ENCODE data around the gene DDA1.

DDA1 gene

DNA sequence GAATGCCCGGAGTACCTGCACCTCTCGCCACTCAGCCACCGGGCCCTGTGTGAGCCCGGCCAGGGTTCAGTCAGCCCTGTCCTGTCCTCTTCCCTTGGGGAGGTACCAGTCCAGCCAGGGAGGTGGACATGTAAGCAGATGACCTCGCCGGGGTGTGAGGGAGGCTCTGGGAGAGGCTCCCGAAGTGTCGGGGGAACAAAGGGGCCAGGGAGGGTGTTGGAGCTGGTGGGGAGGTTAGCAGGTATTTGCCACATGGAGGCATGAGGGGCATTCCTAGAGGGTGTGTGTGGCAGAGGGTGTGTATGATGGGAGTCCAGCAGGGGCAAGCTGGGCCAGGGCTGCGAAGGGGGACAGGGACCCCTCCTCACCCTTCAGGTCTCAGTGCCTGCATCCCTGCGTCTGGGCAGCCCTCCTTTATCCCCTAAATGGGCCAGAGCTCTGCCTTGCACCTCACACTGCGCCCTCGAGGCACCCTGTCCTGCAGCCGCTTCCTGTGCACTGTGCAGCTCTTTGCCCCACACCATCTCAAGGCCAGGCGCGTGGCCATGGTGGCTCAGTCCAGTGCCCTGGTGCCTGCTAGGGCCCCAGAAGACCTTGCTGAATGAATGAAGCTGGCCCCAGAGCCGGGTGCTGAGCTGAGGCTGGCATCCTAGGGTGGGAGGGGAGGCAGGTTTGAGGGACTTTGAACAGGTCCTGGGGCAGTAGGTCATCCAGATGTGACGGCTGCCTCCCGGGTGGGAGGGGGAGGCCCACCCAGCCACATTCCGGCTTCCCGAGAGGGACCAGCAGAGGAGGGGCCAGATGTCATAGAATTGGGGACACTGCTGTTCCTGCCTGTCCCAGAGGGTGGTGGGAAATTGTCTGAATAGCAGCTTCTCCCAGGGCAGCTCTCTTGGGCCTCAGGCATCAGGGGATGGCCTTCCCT, 3.1 kb downstream of the DDA1 start:
- DNase-seq: no peak

DNA sequence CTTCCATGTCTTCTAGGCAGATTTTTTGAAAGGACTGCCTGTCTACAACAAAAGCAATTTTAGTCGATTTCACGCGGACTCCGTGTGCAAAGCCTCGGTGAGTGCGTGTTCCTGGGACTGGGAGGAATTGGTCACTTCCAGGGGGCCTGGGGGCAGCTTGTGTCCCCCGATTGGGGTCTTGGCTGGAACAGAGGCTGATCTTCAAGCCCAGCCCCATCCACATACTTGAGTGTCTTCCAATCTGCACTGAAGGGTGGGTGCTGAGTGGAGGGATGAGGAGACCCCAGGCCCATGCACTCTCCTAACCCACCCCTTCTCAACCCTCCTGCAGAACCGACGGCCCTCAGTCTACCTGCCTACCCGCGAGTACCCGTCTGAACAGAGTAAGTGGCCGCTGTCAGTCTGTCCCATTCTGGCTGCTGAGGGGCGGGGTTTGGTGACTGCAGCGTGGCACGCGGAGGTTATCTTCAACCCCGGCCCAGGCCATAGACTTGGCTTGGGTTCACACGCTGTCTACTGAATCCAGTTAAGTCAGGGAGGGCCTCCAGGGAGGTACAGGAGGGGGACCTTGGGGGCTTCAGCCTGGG, 4.7 kb downstream of the DDA1 start:
- DNase-seq: no peak

DNA sequence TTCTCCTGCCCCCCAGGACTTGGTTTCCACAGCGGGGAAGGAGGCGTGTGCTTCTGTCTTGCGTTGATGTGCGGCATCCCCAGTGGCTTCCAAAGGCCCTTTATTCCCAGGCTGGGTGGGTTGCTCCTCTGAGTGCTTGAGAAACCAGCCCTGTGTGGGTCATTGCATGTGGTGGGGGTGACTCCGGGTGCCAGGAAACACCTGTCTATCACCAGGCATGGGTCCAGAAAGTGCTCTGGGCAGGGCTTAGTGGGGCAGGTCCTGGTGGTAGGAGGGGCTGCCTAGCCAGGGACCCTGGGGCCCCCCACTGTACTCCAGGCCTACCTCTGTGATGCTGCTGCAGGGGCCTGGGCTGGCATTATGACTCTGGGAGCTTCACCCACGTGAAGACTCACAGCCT, 9.6 kb downstream of the DDA1 start:
- DNase-seq: no peak

DNA sequence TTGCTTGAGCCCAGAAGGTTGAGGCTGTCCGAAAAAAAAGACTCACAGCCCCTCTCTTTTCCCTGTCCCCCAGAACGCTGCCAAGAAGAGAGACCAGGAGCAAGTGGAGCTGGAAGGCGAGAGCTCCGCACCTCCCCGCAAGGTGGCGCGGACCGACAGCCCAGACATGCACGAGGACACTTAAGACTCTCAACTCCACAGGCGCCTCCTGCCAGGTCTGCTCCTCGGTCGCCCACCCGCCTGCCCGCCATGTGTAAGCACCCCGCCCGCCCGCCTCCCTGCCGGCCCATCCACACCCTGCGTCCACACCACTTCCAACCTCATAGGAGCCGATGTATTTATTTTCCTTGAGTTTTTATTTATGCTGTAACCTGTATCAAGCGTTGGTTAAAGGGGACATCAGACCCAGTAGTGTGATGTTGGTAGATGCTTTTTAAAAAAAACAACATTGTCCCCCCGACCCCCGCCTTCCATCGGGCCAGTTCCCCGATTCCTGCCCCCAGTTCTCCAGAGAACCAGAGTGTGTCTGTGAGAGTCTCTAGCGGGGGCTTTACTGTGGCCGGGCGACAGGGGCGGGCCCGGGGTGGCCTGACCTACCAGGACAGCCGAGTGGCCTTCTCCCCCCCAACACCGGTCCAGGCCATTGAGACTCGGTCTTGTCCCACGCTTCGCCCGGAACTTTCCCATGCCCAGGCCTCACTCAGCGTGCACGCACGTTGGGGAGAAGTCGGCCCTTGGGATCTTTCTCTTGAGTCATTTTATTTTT, 10.3 kb downstream of the DDA1 start:
- DNase-seq: no peak

DNA sequence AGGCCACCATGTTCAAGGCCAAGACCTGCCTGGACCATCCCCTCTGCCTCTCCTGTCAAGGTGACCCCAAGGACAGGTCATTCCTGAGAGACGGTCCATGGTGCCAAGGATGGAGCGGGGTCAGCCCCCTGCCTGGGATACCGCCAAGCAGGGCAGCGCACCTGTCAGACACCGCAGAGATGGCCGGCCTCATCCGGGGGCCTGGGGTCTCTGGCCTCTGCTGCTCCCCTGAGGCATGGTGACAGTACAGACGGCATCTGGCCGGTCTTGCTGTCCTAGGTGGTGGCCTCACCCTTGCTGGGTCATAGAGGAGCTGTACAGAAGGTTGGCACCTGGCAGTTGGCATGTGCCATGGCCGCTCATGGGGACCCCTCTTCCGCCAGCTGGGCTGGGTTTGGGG, 11.1 kb downstream of the DDA1 start:
- no peak for DNase-seq

DNA sequence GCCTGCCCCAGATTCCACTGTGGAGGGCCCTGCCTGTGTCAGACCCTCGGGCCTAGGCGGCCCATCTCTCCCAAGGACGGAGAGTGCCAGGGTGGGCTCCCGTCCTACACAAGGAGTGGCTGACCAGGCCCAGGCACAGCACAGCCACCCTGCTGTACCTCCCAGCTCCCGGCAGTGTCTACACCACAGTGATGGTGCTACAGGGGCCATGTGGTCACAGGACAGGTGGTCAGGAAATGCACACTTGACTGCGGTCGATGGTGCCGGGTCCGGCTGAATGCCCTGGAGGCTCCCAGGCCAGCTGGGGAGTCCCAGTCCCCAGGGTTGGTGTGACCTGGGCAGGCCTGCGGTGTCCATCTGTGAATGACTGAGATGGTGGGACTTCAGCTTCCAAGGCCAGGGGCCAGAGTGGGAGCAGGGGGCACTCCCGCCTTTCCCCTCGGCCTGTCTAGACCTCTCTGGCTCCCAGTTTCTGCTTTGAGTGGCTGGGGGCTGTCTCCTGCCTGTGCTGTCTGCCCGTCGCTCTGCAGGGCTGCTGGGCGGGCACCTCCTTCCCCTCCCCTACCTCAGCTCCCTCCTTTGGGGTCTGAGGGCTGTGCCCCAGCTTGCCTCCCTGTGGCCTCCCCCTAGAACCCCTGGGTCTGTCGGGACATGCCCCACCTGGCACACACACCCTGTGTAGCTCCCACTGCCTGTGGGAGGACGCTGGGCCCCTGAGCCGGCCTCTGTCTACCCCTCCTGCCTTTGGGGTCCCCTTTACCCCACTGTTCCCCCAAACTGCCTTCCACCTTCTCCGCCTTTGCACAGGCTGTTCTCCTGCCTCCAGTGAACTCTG, 12.5 kb downstream of the DDA1 start:
- no peak for DNase-seq

DNA sequence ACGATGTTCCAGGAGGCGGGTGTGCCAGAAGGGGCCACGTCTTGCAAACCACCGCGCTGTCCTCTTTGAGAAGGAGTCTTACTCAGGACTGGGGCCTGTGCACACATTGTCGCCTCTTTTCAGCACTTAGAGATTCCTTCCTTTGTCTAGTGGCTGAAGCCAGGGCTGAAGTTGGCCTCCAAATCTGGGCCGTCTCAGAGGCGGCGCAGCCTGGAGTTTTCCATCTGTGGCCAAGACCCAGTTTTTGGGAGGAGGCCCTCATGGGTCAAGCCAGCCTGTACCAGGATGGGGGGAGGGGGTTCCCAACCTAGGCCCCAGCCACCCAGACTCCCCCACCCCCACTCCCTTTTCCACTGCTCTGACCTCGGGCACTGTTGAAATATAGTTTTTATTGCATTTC, 13.5 kb downstream of the DDA1 start:
- no peak for DNase-seq

DNA sequence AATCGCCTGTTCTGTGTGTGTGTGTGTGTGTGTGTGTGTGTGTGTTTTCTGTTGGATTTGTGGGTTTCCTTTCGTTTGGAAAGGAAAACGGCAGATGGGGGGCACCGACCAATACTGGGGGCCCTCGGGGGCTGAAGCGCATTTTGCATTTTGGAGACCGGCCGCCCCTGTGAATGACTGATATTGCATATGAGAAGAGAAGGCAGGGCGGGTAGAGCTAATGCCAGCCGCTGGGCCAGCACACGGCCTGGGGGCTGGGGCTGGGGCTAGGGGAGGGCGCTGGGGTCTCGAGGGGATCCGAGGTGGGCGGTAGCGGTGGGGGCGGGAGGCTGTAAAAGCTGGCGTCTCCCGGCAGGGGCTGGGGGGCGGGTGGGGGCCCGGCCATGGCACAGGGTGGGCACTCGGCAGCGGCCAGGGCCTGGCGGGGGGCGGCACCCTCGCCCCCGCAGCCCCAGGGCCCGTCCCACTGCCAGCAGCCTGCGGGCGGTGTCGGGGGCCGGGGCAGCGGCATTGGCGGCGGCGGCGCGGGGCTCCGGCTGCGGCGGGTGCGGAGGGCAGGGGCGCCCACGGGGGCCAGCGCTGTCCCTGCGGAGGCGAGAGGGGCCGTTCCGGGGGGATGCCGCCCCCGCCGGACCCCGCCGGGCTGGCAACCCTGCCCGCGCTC, 14.1 kb downstream of the DDA1 start:
- DNase-seq: no peak

DNA sequence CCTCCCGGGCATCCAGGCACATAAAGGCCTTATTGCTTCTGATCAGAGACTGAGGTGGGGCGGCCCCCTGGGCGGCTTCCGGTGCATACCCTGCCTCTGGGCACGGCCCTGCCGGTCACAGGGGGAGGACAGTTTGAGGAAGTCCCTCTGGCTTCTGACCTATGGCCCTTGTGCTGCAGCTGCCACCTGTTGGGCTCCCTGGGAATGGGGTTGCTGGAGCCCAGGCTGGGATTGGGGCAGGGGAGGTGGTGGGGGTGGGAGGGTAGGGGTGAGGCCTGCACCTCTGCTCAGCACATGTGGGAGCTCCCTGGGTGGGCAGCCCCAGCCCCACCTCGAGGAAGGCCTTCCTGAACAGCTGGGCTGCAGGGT, 14.6 kb downstream of the DDA1 start:
- DNase-seq: no peak

DNA sequence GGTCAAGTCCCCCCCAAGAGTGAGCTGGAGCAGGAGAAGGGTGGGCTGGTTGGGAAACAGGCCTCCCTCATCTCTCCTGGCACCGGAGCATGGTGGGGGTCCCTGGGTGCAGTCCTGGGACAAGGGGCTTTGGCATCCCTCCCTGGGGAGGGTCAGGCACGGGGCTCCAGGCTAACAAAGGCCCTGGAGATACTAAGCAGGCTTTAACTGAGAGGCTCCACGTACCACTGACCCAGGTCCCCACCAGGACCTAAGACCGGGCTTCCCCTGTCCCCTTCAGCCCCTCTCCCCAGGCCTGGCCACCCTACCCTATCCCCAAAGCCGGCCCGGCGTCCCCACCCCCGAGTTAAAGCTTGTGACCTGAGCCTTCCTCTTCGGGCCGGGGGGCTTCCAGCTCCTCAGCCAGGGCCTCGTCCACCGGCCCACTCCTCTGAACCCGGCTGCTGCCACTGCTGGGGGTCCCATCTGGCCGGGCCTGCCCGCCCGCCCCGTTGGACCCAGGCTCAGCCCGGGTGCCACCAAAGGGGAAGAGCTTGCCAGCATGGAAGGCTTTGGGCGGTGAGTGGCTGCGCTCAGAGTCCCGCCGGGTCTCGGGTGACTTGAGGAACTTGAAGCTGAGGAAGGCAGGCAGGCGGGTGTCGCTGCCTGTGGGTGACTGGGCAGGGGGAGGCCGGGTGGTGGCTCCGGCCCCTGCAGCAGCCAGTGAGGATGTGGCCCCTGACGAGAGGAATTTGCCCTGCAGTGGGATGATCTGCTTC, 15.2 kb downstream of the DDA1 start:
- DNase-seq: no peak

DNA sequence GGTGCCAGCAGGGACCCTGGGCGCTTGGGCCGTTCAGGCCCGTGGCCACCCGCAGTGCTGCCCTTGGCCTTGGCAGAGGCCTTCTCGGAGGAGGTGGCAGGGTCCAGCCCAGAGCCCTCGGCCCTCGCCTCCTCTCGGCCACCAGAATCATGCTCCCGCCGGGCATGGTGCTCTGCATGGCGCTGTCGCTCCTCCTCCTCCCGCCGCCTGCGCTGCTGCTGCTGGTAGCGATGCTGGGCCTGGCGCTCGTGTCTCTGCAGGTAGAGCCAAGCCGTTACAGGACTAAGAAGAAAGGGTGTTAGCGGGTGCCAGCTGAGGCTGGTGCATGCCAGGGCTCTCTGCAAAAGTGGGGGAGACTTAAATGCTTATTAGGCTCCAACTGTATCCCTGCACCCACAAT, 15.8 kb downstream of the DDA1 start:
- no peak for DNase-seq

DNA sequence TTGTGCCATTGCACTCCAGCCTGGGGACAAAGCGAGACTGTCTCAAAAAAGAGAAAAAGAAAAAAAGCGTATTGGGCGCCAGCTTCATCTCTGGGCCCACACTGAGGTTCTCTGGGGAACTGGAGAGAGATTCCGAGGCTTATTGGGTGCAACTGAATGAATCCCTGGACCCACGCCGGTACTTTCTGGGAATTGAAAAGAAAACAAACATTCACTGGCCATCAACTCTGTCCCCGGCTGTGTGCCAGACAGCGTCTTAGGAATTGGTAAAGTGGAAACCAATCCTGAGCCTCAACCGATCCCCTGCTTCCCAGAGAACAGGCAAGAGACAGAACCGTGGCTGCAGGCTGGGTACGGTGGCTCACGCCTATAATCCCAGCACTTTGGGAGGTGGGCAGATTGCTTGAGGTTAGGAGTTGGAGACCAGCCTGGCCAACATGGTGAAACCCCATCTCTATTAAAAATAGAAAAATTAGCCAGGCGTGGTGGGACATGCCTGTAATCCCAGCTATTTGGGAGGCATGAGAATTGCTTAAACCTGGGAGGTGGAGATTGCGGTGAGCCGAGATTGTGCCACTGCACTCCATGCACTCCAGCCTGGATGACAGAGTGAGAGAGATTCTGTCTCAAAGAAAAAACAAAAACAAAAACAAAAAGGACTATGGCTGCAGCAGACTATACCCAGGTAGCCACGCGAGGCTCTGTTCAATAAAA, 16.7 kb downstream of the DDA1 start:
- DNase-seq: no peak

DNA sequence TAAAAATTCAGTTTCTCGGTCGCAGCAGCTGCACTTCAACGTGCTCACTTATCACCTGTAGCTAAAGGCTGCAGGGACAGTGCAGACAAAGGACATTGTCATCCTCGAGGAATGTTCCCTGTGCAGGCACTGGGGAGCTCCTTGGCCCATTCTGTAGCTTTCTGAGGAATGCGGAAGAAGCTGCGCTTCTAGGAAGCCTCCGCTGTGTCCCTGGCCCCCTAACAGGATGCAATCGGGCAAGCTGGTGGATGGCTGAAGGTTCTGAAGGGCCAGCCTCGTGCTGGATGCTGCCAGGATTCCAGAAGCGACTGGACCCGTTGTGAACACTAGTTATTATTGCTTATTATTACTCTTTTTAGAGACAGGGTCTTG, 17.2 kb downstream of the DDA1 start:
- no peak for DNase-seq

DNA sequence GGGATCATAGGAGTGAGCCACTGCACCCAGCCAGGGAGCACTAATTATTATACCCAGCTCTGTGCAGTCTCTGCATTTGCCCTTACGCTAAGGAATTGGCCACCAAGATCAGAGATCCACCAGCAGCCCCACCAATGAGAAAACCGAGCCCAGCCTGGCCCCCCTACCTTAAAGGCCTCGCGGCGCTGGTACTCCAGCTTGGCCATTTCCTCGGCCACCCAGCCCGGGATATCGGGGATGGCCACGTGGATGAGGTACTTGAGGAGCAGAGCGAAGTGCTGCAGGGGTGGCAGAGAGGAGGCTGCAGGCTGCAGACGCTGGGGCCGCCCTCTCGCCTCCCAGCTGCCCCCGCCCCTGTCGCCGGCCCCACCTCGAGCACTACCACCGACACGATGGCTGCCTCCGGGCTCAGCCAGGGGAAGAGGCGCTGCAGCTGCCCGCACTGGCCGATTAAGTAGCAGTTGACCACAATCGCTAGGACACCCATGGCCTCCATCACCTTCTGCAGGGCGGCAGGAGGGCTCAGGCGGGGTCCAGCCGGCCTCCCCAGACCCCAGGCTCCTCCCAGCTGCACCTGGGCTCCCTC, 17.8 kb downstream of the DDA1 start:
- no peak for DNase-seq

DNA sequence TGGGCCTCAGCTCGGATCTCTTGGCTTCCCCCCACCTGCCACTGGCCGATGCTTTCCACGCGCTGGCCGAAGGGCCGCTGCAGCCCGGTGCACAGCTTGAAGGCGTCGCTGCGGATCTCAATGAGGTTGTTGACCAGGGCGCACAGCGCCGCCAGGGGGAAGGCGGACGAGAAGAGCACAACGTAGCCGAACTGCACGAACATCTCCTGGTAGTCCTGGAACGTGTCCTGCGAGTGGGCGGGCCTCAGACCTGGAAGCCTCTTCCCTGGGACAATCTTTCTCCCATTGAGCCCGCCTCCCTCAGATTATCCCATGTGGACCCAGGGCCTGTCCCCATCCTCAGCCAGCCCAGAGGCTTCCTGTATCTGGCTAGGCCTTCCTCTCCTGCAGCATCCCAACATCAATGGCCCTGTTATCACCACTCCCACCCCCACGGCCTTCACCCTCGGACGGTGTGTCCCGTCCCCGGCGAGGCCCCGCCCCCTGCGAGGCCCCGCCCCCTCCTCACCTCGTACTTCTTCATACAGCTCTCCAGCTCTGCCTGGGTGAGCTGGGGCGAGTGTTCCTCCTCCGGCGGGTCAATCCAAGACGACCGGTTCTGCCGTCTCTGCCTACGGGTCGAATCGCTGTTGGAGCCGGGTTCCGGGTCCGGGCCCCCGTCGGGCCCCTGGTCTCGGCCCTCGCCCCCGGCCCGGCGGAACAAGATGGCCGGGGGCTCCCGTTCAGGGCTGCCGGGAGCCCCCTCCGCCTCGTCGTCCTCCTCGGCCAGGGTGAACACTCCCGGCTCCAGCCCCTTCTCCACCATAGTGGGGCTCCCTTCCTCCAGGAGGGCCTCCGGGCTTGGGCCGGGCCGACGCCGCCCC, 18.5 kb downstream of the DDA1 start:
- peak; percentile 38 for DNase-seq

DNA sequence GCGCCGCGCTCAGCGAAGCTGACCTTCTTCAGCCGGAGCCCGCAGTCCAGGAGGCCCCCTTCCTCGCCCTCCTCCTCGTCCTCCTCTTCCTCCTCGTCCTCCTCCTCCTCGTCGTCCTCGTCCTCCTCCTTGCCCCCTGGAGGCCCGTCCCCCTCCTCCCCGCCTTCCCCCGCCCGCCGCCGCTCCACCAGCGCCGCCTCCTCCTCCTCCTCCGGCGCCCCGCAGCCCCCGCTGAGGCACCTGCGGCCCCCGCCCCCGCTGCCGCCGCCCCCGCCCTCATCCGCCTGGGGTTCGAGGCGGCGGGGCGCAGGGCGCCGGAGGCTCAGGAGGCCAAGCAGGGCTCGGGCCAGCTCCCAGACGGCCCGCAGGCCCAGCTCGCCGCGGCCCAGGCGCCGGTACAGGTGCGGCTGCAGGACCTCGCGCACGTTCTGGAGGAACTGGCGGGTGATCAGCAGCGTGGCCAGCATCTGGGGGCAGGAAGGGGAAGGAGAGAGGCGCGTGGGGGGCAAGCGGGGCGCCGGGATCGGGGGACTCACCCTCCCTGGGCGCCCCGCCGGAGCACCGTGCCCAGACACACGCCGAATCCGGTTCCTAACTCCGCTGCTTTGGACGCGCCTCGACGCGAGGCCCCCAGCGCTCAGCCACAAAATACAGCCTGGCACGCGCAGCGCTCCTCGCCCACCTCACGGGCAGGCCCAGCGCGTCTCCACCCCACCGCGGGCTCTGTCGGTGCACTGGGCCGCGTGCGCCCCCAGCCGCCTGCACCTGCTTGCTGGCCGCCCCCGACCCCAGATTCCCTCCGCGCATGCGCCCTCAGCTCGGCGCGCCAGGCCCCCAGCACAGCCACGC, 19.4 kb downstream of the DDA1 start:
- peak; percentile 24 for DNase-seq

DNA sequence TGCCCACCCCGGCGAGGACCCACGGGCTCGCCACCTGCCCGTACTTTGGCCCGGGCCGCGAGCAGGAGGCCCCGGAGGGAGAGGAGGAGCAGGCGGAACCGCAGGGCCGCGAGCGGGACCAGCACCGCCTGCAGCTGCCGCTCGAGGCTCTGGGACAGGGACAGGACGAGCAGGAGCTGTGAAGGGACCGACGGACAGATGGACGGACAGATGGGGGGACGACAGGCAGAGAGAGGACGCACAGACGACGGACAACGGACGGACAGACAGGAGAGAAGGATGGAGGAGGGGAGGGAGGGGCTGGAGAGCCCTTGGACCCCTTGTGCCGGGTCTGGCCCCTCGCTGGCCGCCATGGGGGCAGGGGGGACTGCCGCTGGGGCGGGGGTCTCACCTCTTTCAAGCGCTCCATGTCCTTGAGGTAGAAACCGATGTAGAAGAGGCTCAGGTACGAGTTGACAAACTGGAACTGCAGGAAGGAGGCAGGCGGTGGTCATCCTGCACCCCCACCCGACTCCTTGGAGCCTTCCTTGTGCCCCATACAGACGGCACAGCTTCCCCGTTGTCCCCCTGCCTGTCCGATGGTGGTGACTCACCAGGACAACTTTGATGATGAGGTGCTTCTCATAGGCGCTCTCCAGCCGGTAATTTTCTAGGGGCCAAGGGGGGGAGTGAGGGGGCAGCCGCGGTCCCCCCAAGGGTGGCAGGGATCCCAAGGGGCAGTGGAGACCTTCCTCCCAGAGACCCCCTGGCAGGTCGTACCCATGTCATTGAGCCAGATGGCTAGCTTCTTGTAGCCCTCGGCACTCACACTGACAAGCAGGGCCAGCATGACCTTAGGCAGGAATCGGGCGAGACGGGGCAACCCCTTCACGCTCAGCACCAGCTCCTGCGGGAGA, 20.3 kb downstream of the DDA1 start:
- DNase-seq: no peak

Data from activated effector memory CD4-positive, alpha-beta T cell treated with Interleukin-2 at 50 U/mL for 16 hours (primary cell).